Keratinocyte (primary cell): Measurements from ENCODE around the gene CLEC2B. TPM values are rescaled to one million over a fixed set of nuclear protein-coding genes. Genes with fewer than 3 reads are reported as not detected.

ENCODE experiments used
- DNase-seq: peaks from one replicate; pipeline ENCODE4 v3.0.0-alpha.2; 2011; ENCODE audit warnings: low read depth, missing footprints, low spot score
- FAIRE-seq: peaks from 2 replicates; lab custom pipeline; 2011; peaks lifted over from hg19 to GRCh38; lab: Jason Lieb, UNC
- H2AFZ ChIP-seq: 2 replicates; pipeline ENCODE4 v1.6.0; 2012; ENCODE audit warnings: low read length, control low read depth, inconsistent platforms; ENCODE audit not compliant: control insufficient read depth
- H3K27ac ChIP-seq: 2 replicates; pipeline ENCODE4 v1.5.1; 2011; ENCODE audit warnings: low read length; ENCODE audit not compliant: control insufficient read depth, insufficient read depth
- H3K27me3 ChIP-seq: 3 replicates; pipeline ENCODE4 v1.6.0; 2011; ENCODE audit warnings: low read length; ENCODE audit not compliant: control insufficient read depth, insufficient read depth; ENCODE audit errors: extremely low read depth
- H3K36me3 ChIP-seq, 2 experiments: 2 replicates in 1 of 2; 3 replicates in 1 of 2; pipeline ENCODE4 v1.5.1; 2011; ENCODE audit warnings: low read length in 2 of 2, mild to moderate bottlenecking in 1 of 2; ENCODE audit not compliant: control insufficient read depth in 2 of 2, insufficient read depth in 2 of 2; ENCODE audit errors: extremely low read depth in 1 of 2
- H3K4me1 ChIP-seq: 3 replicates; pipeline ENCODE4 v1.5.1; 2011; ENCODE audit warnings: low read length; ENCODE audit not compliant: control insufficient read depth, insufficient read depth; ENCODE audit errors: extremely low read depth
- H3K4me2 ChIP-seq: 3 replicates; pipeline ENCODE4 v1.6.0; 2011; ENCODE audit warnings: low read depth, low read length; ENCODE audit not compliant: control insufficient read depth, insufficient read depth; ENCODE audit errors: extremely low read depth
- H3K4me3 ChIP-seq, 3 experiments: fragments of 200-600 bp in 1 of 3; sonication (generic) in 1 of 3; 2 replicates in 2 of 3; 3 replicates in 1 of 3; pipeline ENCODE4 v1.5.1; 2011 to 2016; ENCODE audit warnings: low read length in 3 of 3, mild to moderate bottlenecking in 3 of 3, control low read depth in 2 of 3, inconsistent platforms in 1 of 3, low read depth in 1 of 3, mixed read lengths in 1 of 3, mixed run types in 1 of 3, moderate library complexity in 1 of 3; ENCODE audit not compliant: control insufficient read depth in 2 of 3, insufficient read depth in 2 of 3; ENCODE audit errors: extremely low read depth in 1 of 3
- H3K79me2 ChIP-seq: 2 replicates; pipeline ENCODE4 v1.6.0; 2012; ENCODE audit warnings: low read length; ENCODE audit not compliant: control insufficient read depth, insufficient read depth
- H3K9ac ChIP-seq: 3 replicates; pipeline ENCODE4 v1.6.0; 2011; ENCODE audit warnings: low read length; ENCODE audit not compliant: control insufficient read depth, insufficient read depth; ENCODE audit errors: extremely low read depth
- H3K9me1 ChIP-seq: 3 replicates; pipeline ENCODE4 v1.6.0; 2011; ENCODE audit warnings: low read length; ENCODE audit not compliant: control insufficient read depth, insufficient read depth; ENCODE audit errors: extremely low read depth
- H3K9me3 ChIP-seq: 2 replicates; pipeline ENCODE4 v1.5.1; 2012; ENCODE audit warnings: low read depth, low read length; ENCODE audit not compliant: control insufficient read depth
- H4K20me1 ChIP-seq: 3 replicates; pipeline ENCODE4 v1.6.0; 2011; ENCODE audit warnings: low read length; ENCODE audit not compliant: control insufficient read depth, insufficient read depth; ENCODE audit errors: extremely low read depth
- CTCF ChIP-seq, 3 experiments: IDR thresholded peaks in 1 of 3; conservative IDR thresholded peaks in 1 of 3; optimal IDR thresholded peaks in 1 of 3; 2 replicates in 2 of 3; 3 replicates in 1 of 3; pipeline versions ENCODE3 to v1.5.1; 2011; ENCODE audit warnings: low read length in 3 of 3, mild to moderate bottlenecking in 3 of 3, moderate library complexity in 2 of 3, control low read depth in 1 of 3, inconsistent platforms in 1 of 3; ENCODE audit not compliant: insufficient read depth in 2 of 3; ENCODE audit errors: extremely low read depth in 1 of 3
- EZH2 ChIP-seq: IDR thresholded peaks from one replicate; pipeline ENCODE4 v1.6.1; 2012; ENCODE audit warnings: inconsistent platforms, mild to moderate bottlenecking, low read length, moderate library complexity
- dilution Hi-C: fragments of 300-500 bp; cut with MboI; formaldehyde crosslinking; loops from one replicate; pipeline ENCODE4 v1.7.0; 2020; ENCODE audit warnings: low sequenced_read_pairs; ENCODE audit not compliant: extremely low pct_ligation_motif_present
- polyA plus RNA-seq, 5 experiments: library from polyadenylated mRNA; depleted of rRNA in 3 of 5; stranded (reverse) in 3 of 5; stranded (forward) in 1 of 5; unstranded in 1 of 5; fragments of >200 nt; gene quantifications; 1 replicate in 1 of 5; 2 replicates in 3 of 5; 3 replicates in 1 of 5; pipeline versions ENCODE4 v1.2.1 to v1.2.3, GENCODE V29; 2011 to 2012; ENCODE audit warnings: missing spikeins in 2 of 5, low read depth in 1 of 5, low replicate concordance in 1 of 5

The CLEC2B gene
- polyA plus RNA-seq, 1 donor (not counting 4 experiments of a cell fraction or from before 2014, with no cell fraction given), result 31.3 TPM

- Histone ChIP-seq H3K27ac (no peak overlapping the region), H3K4me1 (peaks cover 4% of the 10 kb centered on the region), H3K9me1 (no peaks in the 10 kb centered on the region), H3K36me3 (no peaks in the 10 kb centered on the region), H3K9ac (no peak overlapping the region), H4K20me1 (no peaks in the 10 kb centered on the region), H2AFZ (peak overlapping the region; percentile 74), H3K4me3 (no peak overlapping the region), H3K27me3 (no peaks in the 10 kb centered on the region), H3K4me2 (no peak overlapping the region), H3K9me3 (no peaks in the 10 kb centered on the region), H3K79me2 (no peaks in the 10 kb centered on the region)
- TF ChIP-seq EZH2 (no peak), CTCF (optimal IDR thresholded peaks at IDR 0.05 in 1 of 3, IDR thresholded peaks at IDR 0.05 in 1 of 3, conservative IDR thresholded peaks at IDR 0.05 in 1 of 3; ENCODE audit: extremely low read depth in 1 of 3, insufficient read depth in 2 of 3, low read length in 3 of 3) (no peak)
- FAIRE-seq, result peak; percentile 87
- dilution Hi-C loops, result no loop called here
- no peak for DNase-seq
These were observed 19.6 kb upstream of the CLEC2B start for GRCh38 chr12:9888665-9889273.

- Histone ChIP-seq H2AFZ (no peak overlapping the region), H4K20me1 (no peaks in the 10 kb centered on the region), H3K79me2 (no peaks in the 10 kb centered on the region), H3K27me3 (no peaks in the 10 kb centered on the region), H3K27ac (no peak overlapping the region), H3K9me3 (no peaks in the 10 kb centered on the region), H3K4me3 (no peak overlapping the region), H3K4me2 (peak overlapping the region; percentile 35), H3K9me1 (no peaks in the 10 kb centered on the region), H3K9ac (no peak overlapping the region), H3K36me3 (no peaks in the 10 kb centered on the region), H3K4me1 (peaks cover 11% of the 10 kb centered on the region)
- FAIRE-seq (peak; percentile 72), DNase-seq (no peak)
- TF ChIP-seq EZH2 (no peak), CTCF (optimal IDR thresholded peaks at IDR 0.05 in 1 of 3, IDR thresholded peaks at IDR 0.05 in 1 of 3, conservative IDR thresholded peaks at IDR 0.05 in 1 of 3; ENCODE audit: extremely low read depth in 1 of 3, insufficient read depth in 2 of 3, low read length in 3 of 3) (no peak)
- dilution Hi-C loops, result no loop called here
These were observed 14.0 kb upstream of the CLEC2B start for GRCh38 chr12:9883175-9883574.
